Fibroblast of the conjunctiva (primary cell): ENCODE results near the gene KCNIP1.

Experiments used
- DNase-seq: peaks from one replicate; pipeline ENCODE4 v3.0.0-alpha.2; 2010; ENCODE audit warnings: low read depth

The KCNIP1 gene

DNA sequence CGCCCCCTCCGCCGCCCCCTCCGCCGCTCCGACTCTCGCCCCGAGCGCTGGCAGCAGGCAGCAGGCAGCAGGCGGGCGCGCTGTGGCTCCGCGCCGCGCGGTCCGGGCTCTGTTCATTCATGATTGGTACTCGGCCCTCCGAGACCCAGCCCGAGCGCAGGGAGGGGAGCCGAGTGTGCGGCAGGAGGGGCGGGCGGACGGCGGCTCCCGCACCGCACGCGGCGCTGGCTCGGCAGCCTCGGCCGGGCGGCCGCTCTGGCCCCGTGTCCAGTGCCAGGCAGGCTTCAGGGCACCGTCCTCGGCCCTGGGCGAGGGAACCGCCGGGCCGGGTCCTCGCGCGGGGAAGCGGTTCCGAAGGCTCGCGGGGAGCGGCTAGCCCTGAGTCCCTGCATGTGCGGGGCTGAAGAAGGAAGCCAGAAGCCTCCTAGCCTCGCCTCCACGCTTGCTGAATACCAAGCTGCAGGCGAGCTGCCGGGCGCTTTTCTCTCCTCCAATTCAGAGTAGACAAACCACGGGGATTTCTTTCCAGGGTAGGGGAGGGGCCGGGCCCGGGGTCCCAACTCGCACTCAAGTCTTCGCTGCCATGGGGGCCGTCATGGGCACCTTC is at the start of gene KCNIP1:
Gene KCNIP1 (plus strand): TSS at position 31 of the 607 bp plus-strand sequence.
- DNase-seq, result no peak

GRCh38 chr5:170463426-170463825 is 40.4 kb upstream of the KCNIP1 start:
- no peak for DNase-seq

DNA sequence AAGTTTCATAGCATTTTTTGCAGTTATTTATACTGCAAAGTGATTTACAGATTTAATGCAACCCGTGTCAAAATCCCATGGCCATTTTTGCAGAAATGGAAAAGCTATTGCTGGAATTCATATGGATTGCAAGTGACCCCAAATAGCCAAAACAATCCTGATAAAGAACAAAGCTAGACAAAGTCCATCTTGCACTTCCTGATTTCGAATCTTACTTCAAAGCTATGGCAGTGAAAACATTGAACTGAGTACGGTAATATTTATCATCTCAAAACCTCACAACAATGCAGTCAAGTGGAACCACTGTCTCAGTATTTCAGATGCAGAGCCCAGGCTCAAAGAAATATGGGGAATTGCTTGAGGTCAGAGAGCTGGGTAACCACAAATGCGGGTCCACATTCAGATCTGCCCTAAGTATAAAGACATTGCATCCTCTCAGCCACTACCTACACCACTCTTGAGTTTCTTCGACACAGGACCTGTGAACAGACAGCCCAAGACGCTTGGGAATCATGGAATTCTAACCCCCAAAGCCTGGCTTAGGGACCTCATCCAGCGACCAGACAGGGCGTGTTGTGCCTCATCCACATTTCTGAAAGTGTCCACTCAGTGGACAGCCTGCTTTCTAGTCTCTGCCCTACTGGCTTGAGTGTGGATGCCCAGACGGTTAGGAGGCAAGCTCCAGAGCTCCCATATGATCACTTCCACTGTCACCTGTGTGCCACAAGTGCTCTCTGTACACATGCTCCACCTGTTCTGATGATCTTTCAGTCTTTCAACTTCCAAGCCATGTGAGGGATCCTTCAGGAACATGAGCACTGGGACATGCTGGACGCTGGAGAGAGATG is 39.3 kb upstream of the KCNIP1 start:
- no peak for DNase-seq

GRCh38 chr5:170466553-170466952 is 37.3 kb upstream of the KCNIP1 start:
- no peak for DNase-seq

- peak; percentile 68 for DNase-seq
Observed at GRCh38 chr5:170466988-170467707, 36.7 kb upstream of the KCNIP1 start.

GRCh38 chr5:170468633-170469285 is 35.1 kb upstream of the KCNIP1 start:
- DNase-seq, result no peak

- no peak for DNase-seq
Observed at GRCh38 chr5:170469414-170469813, 34.4 kb upstream of the KCNIP1 start.

GRCh38 chr5:170470275-170470674 is 33.5 kb upstream of the KCNIP1 start:
- no peak for DNase-seq

DNA sequence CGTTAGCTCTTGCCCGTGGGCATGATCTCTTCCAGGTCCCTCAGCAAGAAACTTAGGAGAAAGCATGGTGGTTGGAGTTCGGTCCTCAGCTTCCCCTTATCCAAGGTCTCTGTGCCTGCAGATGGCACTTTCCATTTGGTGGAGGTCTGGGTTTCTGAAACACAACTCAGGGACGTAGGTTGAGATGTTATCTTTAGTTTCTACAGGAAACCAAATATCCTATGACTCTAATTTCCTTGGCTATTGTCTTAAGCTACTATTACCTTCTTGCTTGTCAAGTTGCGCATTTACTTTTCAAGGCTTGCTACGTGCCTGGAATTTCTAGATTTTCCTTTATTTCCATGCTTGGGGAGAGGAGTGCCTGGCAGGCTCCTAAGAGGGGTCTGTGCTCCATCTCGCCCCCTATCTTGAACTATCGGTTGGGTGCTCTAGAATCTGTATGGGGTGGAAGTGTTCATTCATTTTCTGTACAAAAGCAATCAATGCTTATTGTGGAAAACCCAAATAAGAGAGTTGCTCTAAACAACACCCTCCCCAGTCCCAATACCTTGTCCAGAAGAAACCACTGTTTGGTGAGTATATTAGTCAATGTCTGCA is 32.9 kb upstream of the KCNIP1 start:
- DNase-seq, result no peak

DNA sequence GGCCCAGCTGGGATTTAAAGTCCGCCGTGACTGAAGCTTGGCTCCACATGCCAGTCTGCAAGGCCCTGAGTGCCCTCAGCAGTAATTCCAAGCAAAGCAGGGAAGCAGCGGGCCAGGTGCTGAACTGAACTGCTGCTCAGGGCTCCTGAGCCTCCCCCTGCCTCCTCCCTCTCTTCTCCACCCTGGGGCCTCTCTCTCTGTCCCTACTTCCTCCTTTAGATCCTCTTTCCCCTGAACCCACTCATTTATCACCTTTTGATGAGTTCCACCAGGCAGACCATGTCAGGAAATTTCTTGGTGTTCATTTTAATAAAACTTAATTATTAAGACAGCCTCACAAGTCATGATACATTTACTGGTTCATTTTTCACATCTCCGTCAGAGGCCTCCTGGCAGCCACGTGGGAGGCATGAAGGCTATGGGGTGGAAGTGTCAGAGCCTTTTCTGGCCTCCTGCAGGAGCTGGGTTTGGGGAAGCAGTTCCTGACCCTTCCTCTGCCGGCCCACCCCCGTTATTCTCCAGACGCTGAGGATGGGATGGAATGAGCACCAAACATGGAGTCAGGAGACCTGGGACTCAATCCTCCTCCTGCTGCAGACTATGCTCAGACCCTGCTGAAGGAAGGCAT is 32.2 kb upstream of the KCNIP1 start:
- no peak for DNase-seq

- DNase-seq, result no peak
Observed at GRCh38 chr5:170473642-170474041, 30.2 kb upstream of the KCNIP1 start.

DNA sequence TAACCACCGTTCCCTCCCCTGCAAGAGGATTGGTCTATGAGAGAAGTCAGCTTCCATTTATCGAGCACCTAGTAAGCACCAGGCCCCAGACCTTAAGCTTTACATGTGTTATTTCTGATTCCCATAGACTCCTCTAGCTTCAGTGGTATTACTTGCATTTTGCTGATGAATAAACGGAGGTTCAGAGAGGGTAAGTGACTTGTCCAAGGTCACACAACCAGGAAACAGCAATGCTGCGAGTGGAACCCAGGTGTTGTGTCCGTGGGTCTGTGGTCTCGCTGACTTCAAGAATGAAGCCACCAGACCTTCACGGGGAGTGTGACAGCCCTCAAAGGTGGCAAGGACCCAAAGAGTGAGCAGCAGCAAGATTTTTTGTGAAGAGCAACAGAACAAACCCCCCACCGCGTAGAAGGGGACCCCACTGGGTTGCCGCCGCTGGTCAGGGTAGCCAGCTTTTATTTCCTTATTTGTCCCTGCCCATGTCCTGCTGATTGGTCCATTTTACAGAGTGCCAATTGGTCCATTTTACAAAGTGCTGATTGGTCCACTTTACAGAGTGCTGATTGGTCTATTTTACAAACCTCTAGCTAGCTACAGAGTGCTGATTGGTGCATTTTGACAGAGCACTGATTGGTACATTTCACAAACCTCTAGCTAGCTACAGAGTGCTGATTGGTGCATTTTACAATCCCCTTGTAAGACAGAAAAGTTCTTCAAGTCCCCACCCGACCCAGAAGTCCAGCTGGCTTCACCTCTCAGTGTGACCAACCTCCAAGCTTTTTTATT is 29.1 kb upstream of the KCNIP1 start:
- DNase-seq, result no peak

GRCh38 chr5:170475294-170476000 is 28.4 kb upstream of the KCNIP1 start:
- DNase-seq, result no peak

DNA sequence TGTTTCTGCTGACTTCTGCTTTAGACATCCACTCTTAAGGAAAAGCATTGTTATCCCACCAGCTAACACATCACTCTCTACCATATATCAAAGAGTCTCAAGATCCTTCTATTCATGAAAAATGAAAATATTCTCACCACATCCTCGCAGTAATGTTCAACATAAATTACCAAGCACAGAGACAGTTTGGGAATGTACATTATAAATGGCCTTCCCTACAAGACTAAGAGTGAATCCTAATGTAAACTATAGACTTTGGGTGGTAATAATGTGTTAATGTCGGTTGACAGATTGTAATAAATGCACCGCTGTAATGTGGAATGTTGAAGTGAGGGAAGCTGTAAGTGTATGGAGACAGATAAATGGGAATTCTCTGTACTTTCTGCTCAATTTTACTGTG is 27.1 kb upstream of the KCNIP1 start:
- no peak for DNase-seq

DNA sequence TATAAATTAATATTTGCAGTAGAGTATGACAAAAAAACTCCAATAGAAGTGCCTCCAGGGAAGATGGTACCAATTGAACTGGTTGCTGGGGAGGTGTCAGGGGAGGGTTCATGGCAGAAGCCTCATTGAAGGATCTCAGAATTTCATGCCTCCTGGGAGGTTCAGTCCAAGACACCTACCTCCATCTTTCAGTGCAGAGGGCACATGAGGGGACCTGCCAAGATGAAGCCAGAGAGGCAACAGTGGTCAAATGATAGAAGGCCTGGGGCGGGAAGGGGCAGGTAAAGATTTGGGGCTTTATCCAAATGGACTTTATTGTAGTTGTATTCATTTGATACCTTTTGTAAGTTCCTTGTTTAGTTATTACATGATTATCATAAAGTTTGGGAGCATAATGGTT is 25.9 kb upstream of the KCNIP1 start:
- DNase-seq, result no peak

- DNase-seq, result no peak
Observed at GRCh38 chr5:170478306-170478705, 25.5 kb upstream of the KCNIP1 start.

- no peak for DNase-seq
Observed at GRCh38 chr5:170479484-170479883, 24.3 kb upstream of the KCNIP1 start.

- DNase-seq, result no peak
Observed at GRCh38 chr5:170480260-170480659, 23.6 kb upstream of the KCNIP1 start.

GRCh38 chr5:170481849-170482248 is 22.0 kb upstream of the KCNIP1 start:
- DNase-seq, result no peak

DNA sequence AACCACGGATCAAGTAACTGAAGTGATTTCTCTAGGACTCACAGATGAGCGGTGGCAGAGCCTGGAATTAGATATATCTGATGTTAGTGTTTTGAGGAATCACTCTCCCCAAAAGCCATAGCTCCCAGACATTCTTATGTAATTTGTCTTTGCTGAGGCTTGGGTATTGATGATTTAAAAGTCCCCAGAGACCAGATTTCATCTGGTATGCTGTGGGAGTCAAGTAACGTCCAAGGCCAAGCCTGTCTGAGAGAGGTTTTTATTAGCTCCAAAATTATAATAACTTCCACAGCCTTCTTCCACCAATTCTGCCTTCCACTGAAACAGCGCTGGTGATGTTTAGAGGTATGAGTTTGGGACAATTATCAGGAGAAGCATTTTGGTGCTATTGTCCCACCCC is 21.3 kb upstream of the KCNIP1 start:
- no peak for DNase-seq
